Sigmoid colon (tissue), 4 donors: ENCODE data around the gene PLEKHA8.

Source experiments
- CTCF ChIP-seq, 4 experiments: fragments of 450-650 bp in 3 of 4; fragments of 200-600 bp in 1 of 4; IDR thresholded peaks; one replicate each; pipeline ENCODE4 v1.5.1; 2016 to 2019; ENCODE audit warnings: antibody characterized with exemption in 4 of 4, mild to moderate bottlenecking in 3 of 4, moderate library complexity in 2 of 4
- EP300 ChIP-seq, 4 donors: sonication (generic); formaldehyde crosslinking; IDR thresholded peaks; one replicate each; pipeline ENCODE4 v1.6.1; 2017; ENCODE audit warnings: antibody characterized with exemption in 4 of 4
- POLR2A ChIP-seq, 2 donors: fragments of 450-650 bp; IDR thresholded peaks; one replicate each; pipeline ENCODE4 v1.6.1; 2016; ENCODE audit warnings: antibody characterized with exemption in 2 of 2, mild to moderate bottlenecking in 2 of 2, moderate library complexity in 2 of 2
- POLR2AphosphoS5 ChIP-seq, 4 donors: sonication (generic); formaldehyde crosslinking; IDR thresholded peaks; one replicate each; pipeline ENCODE4 v1.6.1; 2017; ENCODE audit warnings: antibody characterized with exemption in 4 of 4

- TF ChIP-seq CTCF (IDR thresholded peaks at IDR 0.05) (no peak), POLR2A (IDR thresholded peaks at IDR 0.05) (no peak), POLR2AphosphoS5 (IDR thresholded peaks at IDR 0.05) (no peak), EP300 (IDR thresholded peaks at IDR 0.05) (no peak)
Measured at GRCh38 chr7:29980151-29980550, 48.1 kb upstream of the PLEKHA8 start.
